ENCODE results near the gene MARCHF6.

GRCh38 chr5:10308844-10309243 lies 44.7 kb upstream of the MARCHF6 start:
- TF ChIP-seq EZH2 (IDR thresholded peaks at IDR 0.05; ENCODE audit: insufficient read depth, poor library complexity, severe bottlenecking): no peak
- no peak for TF ChIP-seq EZH2phosphoT487 (IDR thresholded peaks at IDR 0.05; ENCODE audit: insufficient read depth, low read depth)
